Renal cortical epithelial cell (primary cell): ENCODE results near the gene NINL. TPM values are rescaled to one million over a fixed set of nuclear protein-coding genes. Genes with fewer than 3 reads are reported as not detected.

ENCODE experiments used
- DNase-seq: peaks from one replicate; pipeline ENCODE4 v3.0.0-alpha.2; 2011; ENCODE audit warnings: low read depth
- total RNA-seq: library from RNA; depleted of rRNA; stranded (reverse); fragments of >200 nt; gene quantifications from 2 replicates; pipeline ENCODE4 v1.2.3, GENCODE V29; 2014

Gene NINL
- total RNA-seq, 1 donor from 2014 or later = 26.5 TPM

DNA sequence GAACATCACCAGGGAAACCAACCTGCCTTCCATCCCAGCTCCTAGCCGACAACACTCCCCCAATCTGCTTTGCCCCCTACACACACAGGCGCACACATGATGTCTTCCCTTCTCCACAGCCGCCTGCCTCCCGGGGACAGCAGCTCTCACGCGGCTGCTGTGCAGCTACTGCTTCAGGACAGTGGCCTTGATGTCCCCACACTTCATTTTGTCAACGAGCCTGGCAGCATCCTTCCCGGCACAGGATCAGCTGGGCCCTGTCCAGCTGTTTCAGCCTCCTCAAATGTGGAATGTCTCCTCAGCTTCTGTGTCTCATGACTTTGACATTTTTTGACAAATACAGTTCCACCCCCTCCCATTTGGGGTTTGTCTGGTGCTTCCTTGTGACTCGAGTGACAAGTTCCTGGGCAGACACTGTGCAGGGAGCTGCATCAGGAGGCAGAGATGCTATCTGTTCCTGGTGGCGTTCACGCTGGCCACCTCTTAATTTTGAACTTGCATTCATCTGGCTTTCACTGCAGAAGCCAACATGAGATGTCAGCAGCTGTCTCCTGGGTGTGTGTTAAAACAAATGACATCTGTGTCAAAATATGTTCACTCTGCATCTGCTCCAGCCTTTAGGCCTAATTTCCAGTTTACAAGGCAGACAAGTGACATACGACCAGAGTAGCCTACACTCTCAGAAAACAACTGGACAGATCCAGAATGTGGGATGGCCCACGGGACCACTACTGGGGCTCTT lies 120.7 kb downstream of the NINL start:
- no peak for DNase-seq

DNA sequence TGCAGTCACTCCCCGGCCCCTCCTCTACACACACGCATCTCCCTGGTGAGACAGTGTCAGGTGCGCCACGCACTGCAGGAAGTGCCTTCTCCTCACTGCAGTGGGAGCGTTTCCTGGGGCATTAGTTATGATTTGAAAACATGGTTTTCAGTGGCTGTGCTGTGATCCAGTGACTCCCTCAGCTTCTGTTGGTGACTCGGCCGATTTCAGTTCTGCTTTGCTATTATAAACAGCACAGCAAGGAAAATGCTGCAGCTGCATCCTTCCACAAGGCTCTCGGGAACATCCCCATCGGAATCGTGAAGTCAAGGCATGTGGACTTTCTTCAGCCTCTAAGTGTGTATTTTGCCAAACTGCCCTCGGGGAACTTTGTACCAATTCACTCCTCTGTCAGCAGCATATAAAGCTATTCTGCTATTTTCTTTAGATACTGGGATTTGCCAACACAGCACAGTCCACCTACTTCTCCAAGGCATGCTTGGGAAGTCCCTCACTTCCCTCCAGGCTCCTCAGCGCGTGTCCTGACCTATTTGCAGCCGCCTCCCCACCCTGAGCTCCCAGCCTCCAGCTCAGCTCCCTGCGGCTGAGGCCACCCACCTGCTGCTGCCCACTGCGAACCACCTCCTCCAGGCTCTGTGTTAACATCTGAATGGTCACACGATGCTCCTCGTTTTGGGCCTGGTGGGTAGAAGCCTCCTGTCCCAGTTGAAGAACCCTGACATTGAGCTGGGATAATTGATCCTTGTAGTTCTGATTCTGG lies 123.4 kb downstream of the NINL start:
- DNase-seq = no peak

DNA sequence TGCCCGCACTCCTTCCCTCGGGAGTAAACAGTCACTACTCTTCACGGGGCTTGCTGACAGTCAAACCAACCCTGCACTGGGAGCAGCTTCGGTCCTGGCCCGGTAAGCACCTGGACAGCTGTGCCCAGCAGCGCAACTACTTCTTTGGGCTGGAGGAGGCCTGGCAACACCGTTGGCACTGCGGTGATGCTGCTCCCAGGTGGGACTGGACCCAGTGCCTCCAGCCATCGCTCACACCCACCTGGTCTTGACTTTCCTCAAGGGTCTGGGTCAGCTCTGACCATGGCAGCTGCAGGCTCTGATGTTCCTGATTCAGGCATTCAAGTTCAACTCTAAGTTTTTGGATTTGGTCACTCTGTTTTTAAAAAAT lies 124.1 kb downstream of the NINL start:
- DNase-seq = no peak

DNA sequence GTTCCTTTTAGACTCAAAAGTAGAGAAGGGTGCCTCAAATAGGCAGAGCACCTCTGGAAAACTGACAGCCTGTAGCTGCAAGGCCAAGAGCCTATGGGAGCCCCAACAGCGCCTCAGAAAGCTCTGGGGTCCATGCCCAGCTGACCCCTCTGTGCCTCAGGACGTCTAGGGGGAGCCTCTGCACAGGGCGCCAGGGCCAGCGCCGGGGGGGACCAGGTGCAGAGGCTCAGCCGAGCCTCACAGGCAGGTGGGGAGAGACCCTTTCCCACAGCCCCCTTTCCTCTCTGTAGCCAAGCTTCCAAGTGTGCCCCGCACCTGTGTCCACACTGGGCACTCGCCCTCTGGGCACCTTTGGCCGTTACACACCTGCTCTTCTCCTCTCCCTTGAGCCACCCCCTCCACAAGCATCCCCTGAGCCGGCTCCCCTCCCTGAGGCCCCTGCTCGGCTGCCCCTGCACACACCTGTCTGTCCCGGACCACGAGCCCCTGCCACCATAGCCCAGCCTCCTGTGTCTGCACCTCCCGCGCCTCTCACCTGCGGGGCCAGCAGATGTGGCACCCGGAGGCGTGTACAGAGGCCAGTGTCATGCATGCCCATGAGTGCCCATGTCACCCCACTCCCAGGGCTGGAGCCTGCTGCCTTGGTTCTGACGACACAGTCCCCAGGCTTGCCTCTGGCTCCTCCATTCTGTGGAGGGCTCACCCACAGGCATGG lies 124.6 kb downstream of the NINL start:
- no peak for DNase-seq

DNA sequence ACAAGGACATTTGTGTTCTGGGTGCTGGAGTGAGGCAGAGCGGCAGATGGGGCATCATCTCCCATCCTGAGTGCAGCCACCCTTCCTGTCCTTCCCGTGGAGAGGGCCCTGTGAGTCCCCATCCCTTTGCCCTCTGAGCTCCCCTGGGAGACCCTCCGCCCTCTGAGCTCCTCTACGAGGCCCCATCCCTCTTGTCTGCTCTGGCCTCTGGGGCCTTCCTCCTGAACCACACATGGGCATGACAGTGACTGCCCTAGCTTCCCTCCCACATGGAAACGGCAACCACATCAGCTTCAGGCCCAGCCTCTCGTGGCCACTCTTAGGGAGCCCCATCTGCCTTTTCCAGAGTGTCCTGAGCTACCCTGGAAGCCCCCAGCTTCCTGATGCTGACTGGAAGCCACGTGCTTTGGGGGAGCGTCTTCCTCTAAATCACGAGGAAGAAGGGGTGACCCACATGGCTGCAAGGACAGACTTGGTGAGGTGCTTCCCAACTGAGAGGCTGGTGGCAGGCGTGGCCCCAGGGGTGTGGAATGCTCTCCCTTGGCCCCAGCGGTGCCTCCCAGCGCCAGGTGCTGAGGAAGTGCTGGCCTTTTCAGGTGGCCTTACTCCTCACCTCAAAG lies 125.3 kb downstream of the NINL start:
- DNase-seq = no peak

DNA sequence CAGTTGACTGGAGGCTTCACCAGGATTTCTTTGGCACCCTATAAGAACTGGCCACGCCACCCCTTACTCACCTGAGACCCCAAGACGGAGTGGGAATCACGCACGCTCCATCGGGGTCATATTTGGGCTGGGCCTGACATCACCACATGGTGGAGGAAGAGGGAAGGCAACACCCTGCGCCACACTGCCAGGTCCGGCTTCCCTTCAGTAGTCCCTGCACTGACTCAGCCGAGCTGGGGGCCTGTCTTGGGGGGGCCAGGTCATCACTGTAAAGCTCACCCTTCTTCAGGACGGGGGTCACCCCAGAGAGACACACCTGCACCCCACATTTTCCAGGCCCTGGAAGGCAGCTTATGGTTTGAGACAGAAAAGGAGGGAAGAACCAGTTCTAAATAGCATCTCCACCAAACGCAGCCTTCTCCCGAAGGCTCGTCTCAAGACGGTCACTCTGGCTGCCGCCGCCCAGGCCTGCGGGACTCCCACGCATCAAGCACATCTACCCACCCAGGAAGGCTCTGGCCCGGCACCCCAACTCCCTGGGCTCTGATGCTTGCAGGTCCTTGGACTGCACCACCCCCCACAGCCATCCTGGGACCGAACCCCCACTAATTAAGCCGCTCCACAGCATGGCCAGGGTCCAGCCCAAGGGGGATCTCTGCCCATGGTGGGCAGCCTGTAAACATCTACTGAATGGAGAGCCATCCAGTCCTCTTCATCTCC lies 126.1 kb downstream of the NINL start:
- no peak for DNase-seq

DNA sequence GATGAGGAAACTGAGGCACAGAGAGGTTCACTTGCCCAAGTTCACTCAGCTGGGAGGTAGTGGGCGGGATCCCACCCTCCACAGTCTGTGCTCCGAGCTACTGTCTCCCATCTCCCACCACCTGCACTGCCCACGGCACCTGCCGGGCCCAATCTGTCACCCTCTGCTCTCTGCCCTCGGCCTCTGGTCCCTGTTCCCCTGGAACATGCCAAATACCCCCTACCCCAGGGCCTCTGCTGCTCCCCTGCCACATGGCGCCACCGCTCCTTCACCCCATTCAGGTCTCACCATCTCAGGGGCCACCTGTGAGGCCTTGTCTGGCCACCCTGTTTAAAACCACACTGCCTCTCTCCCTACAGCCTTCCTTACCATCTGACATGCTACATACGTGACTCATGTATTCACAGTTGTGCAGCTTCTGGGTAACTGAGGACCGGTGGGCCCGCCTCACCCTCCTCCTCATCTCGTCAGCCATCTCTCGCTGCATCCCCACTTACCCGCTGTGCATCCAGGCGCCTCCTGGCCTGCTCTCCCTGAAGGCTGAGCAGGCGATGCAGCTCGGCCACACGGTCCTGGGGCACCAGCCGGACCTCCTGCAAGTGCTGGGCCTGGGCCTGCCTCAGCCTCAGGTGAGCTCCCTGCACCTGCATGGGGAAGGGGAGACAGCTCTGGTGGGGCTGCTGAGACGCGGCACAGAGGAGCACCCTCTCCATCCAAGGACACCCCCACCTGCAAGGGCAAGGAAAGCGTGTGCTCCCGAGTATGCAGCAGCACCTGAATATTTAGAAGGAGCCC lies 127.2 kb downstream of the NINL start:
- DNase-seq = no peak

DNA sequence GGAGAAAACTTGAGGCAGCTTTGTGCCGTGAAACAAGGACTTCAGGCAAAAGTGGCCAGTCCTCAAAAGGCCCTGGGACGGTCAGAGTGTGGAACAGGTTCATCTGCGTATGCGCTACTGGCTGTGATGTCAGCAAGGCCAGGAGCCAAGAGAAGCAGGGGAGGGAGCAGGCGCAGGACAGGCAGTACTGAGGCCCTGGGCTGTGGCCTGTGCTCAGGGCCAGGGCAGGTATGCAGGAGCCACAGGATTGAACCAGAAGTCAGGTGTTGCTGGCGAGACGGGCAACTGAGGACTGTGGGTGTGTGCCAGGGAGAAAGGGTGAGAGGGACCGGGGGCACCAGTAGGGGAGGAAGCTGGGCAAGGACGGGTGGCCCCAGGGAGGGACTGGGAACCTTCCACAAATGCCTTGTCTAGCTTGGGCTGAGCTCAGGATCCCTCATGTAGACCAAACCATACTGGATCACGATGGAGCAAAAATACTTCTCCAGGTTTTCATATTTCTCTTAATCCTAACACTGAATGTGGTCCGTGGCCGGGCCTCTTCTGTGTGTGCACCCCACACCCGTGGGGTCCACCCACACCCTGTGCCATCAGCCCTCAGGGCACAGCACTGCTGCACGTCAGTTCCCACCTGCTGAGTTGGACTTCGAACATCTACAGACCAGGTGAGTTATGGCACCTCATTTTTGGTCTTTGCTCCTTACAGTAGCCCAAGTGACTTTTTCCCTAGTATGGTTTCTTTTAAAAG lies 131.0 kb downstream of the NINL start:
- DNase-seq = no peak

DNA sequence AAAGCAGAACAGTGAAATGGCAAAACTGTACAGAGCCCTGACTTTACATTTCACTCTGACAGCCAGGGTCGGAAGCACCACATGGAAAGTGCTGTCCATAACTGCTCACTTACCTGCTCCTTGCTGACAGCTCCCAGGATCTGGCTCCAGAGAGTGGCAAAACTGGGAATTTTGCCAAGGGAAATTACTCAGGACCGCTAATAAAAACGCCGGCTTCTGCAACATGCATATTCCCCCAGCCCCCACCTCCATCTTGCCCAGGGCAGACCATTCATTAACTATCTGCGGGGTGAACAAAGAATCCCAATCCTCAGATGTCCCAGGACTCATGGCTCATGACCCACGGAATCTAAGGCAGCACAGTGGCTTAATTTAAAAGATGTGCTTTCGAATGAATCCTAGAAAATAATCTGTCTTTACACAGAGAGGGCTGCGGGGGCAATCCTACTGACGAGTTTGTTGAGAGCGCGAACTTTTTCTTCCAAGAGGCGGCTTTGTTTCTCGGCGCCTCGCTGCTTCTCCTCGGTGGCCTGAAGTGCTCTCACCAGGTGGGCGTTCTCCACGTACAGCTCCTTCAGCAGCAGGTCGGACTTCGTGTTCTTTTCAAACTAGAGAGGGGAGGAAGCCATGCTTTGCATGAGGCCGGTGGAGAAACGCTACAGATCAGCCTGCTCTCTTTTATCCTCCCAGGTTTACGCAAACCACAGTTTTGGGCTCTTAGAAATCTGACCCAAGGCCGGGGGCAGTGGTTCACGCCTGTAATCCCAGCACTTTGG lies 132.1 kb downstream of the NINL start:
- peak; percentile 82 for DNase-seq

DNA sequence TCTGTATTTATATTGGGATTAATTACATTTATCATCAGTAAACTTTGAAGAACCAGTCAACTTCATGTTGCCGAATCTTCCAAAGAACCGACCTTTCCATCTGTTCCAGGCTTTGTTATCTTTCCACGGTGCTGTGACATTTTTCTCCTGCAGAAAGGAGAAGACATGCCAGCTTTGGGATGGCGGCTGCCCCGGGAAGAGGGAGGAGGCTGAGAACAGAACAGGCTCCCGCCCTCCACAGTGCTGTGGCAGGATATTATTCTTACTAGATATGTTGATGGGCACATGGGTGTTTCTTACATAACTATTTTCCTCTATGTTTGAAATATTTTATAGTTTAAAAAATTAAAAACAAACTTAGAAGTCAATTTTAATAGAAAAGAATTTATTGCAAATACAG lies 133.0 kb downstream of the NINL start:
- no peak for DNase-seq

DNA sequence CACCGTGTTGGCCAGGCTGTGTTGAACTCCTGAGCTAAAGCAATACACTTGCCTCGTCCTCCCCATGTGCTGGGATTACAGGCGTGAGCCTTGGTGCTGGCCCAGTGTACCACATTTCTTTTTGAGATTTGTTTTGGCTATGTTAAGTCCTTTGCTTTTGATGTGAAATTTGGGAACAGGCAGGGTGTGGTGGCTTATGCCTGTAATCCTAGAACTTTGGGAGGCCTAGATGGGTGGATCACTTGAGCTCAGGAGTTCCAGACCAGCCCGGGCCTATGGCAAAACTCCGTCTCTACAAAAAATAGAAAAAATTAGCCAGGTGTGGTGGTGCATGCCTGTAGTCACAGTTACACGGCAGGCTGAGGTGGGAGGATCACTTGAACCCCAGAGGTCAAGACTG lies 137.7 kb downstream of the NINL start:
- DNase-seq = no peak

DNA sequence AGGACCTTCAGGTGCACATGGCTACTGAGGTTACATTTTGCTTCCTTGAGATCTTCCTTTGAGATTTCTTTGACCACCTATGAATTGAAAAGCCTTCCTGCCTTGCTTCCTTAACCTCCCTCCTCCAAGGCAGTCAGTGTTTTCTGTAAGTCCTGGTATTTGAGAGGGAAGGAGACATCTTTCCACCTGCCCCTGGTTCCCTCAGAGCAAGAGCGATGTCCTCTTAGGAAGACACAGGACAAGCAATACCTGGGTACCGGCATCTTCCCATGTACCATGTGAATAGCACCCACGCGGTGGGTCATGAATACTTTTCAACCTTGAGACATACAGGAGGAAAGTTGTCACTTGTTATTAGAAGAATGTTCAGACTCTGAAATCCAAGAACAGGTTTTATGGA lies 140.8 kb downstream of the NINL start:
- DNase-seq = no peak

DNA sequence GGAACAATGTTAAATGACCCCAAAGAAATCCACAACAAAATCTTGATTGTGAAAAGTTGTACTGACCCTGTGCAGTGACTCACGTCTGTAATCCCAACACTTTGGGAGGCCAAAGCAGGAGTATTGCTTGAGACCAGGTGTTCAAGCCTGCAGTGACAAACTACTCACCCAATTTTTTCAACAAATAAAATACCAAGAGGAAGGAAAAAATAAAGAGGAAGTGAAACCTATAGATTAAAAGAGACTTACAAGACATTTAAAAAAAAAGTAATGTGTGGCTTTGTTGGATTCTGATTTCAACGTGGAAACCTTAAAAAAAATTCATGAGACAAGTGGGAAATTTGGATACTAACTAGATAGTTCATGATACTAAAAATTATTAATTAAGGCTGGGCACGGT lies 146.0 kb downstream of the NINL start:
- DNase-seq = no peak

DNA sequence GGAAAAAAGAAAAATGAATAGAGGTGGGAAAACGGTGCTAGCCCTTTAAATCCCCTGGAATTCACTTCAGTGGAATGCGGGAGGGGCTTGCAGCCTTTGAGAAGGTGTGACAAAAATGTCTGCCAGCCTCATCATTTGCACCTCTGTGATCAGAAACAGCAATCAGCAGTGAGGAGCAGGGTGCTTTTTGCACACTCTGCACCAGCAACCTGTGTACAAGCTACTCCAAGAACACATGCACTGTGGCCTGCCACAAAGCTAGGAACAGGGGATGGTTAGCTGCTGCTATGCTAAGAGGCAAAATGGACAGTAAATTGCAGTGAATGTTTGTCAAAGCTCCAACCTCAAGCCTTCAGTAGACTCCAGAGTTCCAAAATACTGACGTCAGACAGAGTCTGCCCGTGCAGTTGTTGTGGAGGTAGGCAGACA lies 148.2 kb downstream of the NINL start:
- DNase-seq = peak; percentile 33

DNA sequence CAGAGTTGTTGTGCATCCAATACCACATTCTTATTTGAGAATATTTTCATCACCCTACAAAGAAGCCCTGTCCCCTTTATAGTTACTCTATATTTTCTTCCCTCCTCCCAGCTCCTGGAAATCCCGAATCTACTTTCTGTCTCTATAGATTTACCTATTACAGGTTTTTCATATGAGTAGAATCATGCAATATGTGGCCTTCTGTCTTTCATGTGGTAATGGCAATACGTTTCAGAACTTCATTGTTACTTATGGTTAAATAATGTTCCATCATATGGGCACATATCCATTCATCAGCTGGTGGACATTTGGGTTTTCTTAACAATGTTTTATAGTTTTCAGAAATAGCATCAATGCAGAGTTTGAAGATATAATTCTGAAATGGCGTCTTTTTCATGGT lies 160.8 kb downstream of the NINL start:
- no peak for DNase-seq

DNA sequence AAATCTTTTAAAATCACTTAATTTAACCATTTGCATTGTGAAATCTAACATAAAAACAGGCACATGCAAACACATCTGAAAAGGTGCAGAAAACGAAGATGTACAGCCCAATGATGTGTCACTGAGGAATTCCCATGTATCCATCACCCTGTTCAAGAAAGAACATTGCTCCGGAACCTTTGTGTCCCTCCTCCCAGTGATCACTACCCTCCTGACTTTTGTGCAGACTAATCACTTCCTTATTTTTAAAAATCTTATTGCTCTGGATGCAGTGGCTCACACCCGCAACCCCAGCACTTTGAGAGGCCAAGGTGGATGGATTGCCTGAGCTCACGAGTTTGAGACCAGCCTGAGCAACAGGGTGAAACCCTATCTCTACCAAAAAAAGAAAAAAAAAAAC lies 163.3 kb downstream of the NINL start:
- no peak for DNase-seq

DNA sequence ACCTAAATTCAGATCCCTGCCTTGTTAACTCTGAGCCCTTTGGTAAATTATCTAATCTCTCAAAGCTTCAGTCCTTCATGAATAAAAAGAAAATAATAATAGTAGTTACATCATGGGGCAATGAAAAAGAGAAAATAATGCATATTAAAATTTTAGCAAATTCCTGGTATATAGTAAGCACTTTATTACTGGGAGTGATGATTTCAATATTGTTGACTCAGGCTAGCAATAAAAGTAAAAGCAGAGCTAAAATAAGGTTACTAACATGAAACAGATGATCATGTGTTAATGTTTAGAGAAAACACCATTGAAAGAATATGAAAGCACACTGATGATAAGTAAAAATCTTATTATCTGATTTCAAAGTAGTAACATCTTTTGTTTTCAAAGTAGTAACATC lies 164.2 kb downstream of the NINL start:
- DNase-seq = no peak

DNA sequence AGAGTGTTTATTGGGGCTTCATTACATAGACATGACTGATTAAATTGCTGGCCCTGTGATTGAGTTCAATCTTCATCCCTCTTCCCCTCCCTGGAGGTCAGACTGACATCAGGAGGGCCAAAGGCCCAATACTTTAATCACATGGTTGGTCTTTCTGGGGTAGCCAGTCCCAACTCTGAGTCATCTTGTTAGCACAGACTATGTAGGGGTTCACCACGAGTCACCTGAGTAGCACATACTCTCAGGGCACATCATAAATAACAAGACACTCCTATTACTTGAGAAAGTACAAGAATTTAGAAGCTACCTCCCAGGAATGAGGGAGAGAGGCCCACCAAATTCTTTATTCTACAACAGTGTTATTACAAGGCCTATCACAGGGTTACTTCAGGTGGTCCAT lies 166.6 kb downstream of the NINL start:
- DNase-seq = peak; percentile 83

DNA sequence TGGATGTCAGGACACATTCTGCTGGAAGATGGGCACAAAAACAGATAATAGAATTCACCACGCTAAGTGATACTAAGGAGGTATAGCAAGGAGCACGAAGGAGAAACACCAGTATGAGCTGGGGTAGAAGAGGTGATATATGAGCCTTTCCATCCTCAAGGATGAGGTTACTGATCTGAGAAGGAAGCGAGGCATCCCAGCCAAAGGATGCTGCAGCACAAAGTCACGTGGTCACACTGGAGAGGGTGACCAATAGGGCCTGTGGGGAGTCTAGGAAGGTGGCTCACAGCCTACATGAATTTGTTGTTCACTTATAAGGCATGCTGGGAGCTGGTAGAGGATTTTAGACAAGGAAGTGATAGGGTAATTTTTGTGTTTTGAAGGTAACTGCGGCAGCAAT lies 176.4 kb downstream of the NINL start:
- no peak for DNase-seq
